AG08396 (cell line): Measurements from ENCODE around the gene GOSR2.
"Not testable (repeated sequence)": the region's sequence is repeated elsewhere in the genome, so short reads cannot be mapped to it uniquely, and the experiment has no call there.

ENCODE experiments used
- DNase-seq: peaks from one replicate; pipeline ENCODE4 v3.0.0; 2012; ENCODE audit warnings: low spot score, mixed read lengths

GOSR2 gene

GRCh38 chr17:46894024-46894423 is 28.9 kb upstream of the GOSR2 start:
- DNase-seq, result no peak

- no peak for DNase-seq
Measured at GRCh38 chr17:46894476-46895151, 28.3 kb upstream of the GOSR2 start.

- DNase-seq, result no peak
Measured at GRCh38 chr17:46895171-46895570, 27.8 kb upstream of the GOSR2 start.

GRCh38 chr17:46896991-46897390 is 26.0 kb upstream of the GOSR2 start:
- DNase-seq, result no peak

GRCh38 chr17:46898364-46898763 is 24.6 kb upstream of the GOSR2 start:
- DNase-seq, result no peak

GRCh38 chr17:46898860-46899259 is 24.1 kb upstream of the GOSR2 start:
- DNase-seq, result no peak

GRCh38 chr17:46901291-46901690 is 21.7 kb upstream of the GOSR2 start:
- no peak for DNase-seq

GRCh38 chr17:46903762-46904672 is 18.9 kb upstream of the GOSR2 start:
- DNase-seq, result no peak

GRCh38 chr17:46908068-46908737 is 14.8 kb upstream of the GOSR2 start:
- no peak for DNase-seq

- no peak for DNase-seq
Measured at GRCh38 chr17:46910179-46910927, 12.6 kb upstream of the GOSR2 start.

GRCh38 chr17:46911311-46911710 is 11.6 kb upstream of the GOSR2 start:
- DNase-seq, result no peak

GRCh38 chr17:46915596-46915995 is 7.4 kb upstream of the GOSR2 start:
- no peak for DNase-seq

- no peak for DNase-seq
Measured at GRCh38 chr17:46916211-46916610, 6.7 kb upstream of the GOSR2 start.

GRCh38 chr17:46916623-46917022 is 6.3 kb upstream of the GOSR2 start:
- no peak for DNase-seq

- no peak for DNase-seq
Measured at GRCh38 chr17:46917041-46917440, 5.9 kb upstream of the GOSR2 start.

- DNase-seq, result no peak
Measured at GRCh38 chr17:46917516-46917915, 5.4 kb upstream of the GOSR2 start.

- not testable (repeated sequence) for DNase-seq
Measured at GRCh38 chr17:46921962-46922361, 998 bp upstream of the GOSR2 start.

GRCh38 chr17:46922487-46922803 is 515 bp upstream of the GOSR2 start:
- DNase-seq, result no peak

GRCh38 chr17:46925185-46925868 is 2.4 kb downstream of the GOSR2 start:
- no peak for DNase-seq

GRCh38 chr17:46928467-46929261 is 5.7 kb downstream of the GOSR2 start:
- no peak for DNase-seq

GRCh38 chr17:46929413-46929812 is 6.5 kb downstream of the GOSR2 start:
- no peak for DNase-seq
